ENCODE measurements around the gene USE1. TPM values are rescaled to one million over a fixed set of nuclear protein-coding genes. Genes with fewer than 3 reads are reported as not detected.

USE1 gene
- total and polyA plus RNA-seq, 4 donors: 18.7 to 75.2 (median 35.6) TPM

DNA sequence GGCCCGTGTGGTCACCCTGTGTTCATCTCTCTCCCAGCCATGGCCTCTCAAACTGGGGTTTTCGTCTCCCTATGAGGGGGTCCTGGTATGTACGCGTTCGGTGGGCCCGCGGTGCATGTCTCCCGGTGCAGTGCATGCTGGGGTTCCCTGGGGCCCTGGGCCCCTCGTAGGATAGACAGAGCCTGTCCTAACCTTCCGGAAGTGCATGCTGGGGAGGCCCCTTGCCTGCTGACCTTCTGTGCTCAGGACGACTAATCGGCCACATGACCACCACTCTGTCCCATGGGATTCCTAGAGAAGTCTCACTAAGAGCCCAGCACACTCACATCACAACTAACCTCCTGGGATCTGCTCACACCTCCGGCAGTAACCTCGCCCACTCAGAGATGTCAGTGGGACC, 4.9 kb upstream of the USE1 start:
- Histone ChIP-seq H3K36me3 (ENCODE audit: control insufficient read depth in 1 of 2, insufficient read depth in 2 of 2, low read length in 1 of 2) (peaks cover 0 to 6% of the 10 kb centered on the region in 2 donors), H3K4me1 (ENCODE audit: control insufficient read depth in 1 of 2, insufficient read depth in 2 of 2, low read length in 2 of 2) (no peaks in the 10 kb centered on the region), H3K27me3 (ENCODE audit: control insufficient read depth in 1 of 2, insufficient read depth in 2 of 2, low read length in 1 of 2) (no peaks in the 10 kb centered on the region), H3K27ac (ENCODE audit: low read depth in 1 of 2, low read length in 2 of 2) (no peak overlapping the region), H3K9me3 (ENCODE audit: control insufficient read depth, low read length) (no peaks in the 10 kb centered on the region), H3K4me3 (ENCODE audit: low read length in 2 of 2) (no peak overlapping the region)
- WGBS, 2 donors: 80 to 85% methylated on average over 14 of the region's 14 CpGs
- DNase-seq: no peak
- no peak for ATAC-seq (ENCODE audit: low FRiP score)
- intact Hi-C loops (cut with DNase I): loop anchor here in 1 of 2 donors (5.0 kb wide), 1 partner anchor 72 kb away; the partner anchor contains the start of gene ANKLE1

DNA sequence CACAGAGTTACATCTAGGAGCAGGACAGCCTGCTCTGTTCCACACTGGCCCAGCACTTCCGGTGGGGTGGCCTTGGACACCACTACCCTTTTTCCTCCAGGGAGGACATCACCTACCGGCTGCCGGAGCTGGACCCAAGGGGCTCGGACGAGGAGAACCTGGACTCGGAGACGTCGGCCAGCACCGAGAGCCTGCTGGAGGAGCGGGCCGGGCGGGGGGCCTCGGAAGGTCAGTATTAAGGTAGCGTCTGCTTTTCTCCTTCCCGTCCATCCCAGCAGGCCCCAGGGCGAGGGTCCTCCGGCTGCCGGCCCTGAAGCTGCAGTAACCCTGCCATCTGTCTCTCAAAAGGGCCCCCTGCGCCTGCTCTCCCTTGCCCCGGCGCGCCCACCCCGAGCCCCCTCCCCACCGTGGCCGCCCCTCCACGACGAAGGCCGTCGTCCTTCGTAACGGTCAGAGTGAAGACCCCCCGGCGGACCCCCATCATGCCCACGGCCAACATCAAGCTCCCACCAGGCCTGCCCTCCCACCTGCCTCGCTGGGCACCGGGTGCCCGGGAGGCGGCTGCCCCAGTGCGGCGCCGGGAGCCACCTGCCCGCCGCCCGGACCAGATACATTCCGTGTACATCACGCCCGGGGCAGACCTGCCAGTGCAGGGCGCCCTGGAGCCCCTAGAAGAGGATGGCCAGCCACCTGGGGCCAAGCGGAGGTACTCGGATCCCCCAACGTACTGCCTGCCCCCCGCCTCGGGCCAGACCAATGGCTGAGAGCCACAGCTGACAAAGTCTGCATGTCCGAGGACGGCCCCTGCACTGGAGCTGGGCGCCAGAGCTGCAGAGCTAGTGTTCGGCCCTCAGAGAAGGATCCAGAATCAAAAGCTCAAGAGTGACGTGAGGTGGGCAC, 3.4 kb upstream of the USE1 start:
- H3K36me3 ChIP-seq (ENCODE audit: control insufficient read depth in 1 of 2, insufficient read depth in 2 of 2, low read length in 1 of 2): no peaks in the 10 kb centered on the region
- intact Hi-C loops (cut with DNase I): loop anchor here in 1 of 2 donors (5.0 kb wide), 1 partner anchor 71 kb away; the partner anchor contains the start of gene ANKLE1
- ATAC-seq (ENCODE audit: low FRiP score): no peak
- WGBS, 2 donors: 89% methylated on average over 54 to 58 of the region's 58 CpGs
- no peak overlapping the region for H3K4me3 ChIP-seq (ENCODE audit: low read length in 2 of 2)
- H3K27me3 ChIP-seq (ENCODE audit: control insufficient read depth in 1 of 2, insufficient read depth in 2 of 2, low read length in 1 of 2): no peaks in the 10 kb centered on the region
- H3K27ac ChIP-seq (ENCODE audit: low read depth in 1 of 2, low read length in 2 of 2): no peak overlapping the region
- H3K4me1 ChIP-seq (ENCODE audit: control insufficient read depth in 1 of 2, insufficient read depth in 2 of 2, low read length in 2 of 2): no peaks in the 10 kb centered on the region
- H3K9me3 ChIP-seq (ENCODE audit: control insufficient read depth, low read length): no peaks in the 10 kb centered on the region
- peak in 1 of 2 donors; percentile 55 for DNase-seq

DNA sequence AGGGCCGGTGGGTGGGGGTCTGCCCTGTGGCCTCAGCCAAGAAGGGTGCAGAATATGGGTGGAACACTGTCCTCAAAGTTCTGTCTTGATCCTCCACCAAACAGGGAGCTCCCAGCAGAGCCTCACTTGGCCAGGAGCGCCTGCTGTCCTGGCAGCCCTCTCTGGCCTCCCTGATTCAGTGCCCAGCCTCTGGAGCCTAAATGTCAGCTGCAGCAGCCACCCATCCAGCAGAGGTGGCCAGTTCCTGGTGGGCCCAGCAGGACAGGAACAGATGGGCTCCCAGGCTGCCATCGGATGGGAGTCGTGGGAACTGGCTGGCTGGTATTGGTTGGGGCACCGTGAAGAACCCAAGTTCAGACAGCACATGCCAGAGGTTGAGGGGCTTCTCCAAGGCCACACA, 1.8 kb upstream of the USE1 start:
- H3K27me3 ChIP-seq (ENCODE audit: control insufficient read depth in 1 of 2, insufficient read depth in 2 of 2, low read length in 1 of 2): no peaks in the 10 kb centered on the region
- peaks cover 0 to 2% of the 10 kb centered on the region in 2 donors for H3K36me3 ChIP-seq (ENCODE audit: control insufficient read depth in 1 of 2, insufficient read depth in 2 of 2, low read length in 1 of 2)
- DNase-seq (no peak), ATAC-seq (ENCODE audit: low FRiP score) (no peak)
- no peaks in the 10 kb centered on the region for H3K9me3 ChIP-seq (ENCODE audit: control insufficient read depth, low read length)
- H3K27ac ChIP-seq (ENCODE audit: low read depth in 1 of 2, low read length in 2 of 2): no peak overlapping the region
- intact Hi-C loops (cut with DNase I): loop anchor here in 1 of 2 donors (5.0 kb wide), 1 partner anchor 69 kb away; the partner anchor contains the start of gene ANKLE1
- H3K4me3 ChIP-seq (ENCODE audit: low read length in 2 of 2): no peak overlapping the region
- WGBS, 2 donors: 75 to 77% methylated on average over 5 of the region's 5 CpGs
- H3K4me1 ChIP-seq (ENCODE audit: control insufficient read depth in 1 of 2, insufficient read depth in 2 of 2, low read length in 2 of 2): no peaks in the 10 kb centered on the region

DNA sequence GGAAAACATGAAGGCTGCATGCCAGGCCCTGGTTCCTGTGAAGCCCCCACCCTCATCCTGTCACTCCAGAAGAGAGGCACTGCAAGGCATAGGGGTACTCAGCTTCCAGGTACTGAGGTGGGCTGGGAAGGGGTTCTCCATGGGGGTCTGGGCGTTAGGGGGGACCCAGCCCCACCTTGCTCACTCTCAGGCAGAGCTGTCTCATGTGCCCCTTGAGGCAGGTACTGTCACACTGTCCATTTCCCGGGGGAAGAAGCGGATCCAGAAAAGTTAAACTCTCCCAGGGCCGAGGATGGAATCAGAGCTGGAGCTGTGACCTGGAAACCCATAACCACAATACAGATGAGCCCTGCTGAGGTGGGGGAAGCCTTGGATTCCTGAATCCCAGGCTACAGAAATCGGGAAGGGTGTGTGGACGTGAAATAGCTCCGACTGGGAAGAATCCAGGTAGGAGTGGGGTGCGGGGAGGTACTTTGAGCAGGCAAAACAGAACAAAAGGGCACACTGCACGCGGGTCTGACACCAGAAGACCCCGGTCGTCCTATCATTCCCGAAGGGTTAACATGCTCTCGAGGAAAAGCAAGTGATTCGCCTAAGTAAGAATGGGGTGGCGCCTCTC, 540 bp upstream of the USE1 start:
- peak overlapping the region in 1 of 2 donors; percentile 60 for H3K4me3 ChIP-seq (ENCODE audit: low read length in 2 of 2)
- no peaks in the 10 kb centered on the region for H3K4me1 ChIP-seq (ENCODE audit: control insufficient read depth in 1 of 2, insufficient read depth in 2 of 2, low read length in 2 of 2)
- DNase-seq (peak in 1 of 2 donors; percentile 47), ATAC-seq (ENCODE audit: low FRiP score) (no peak)
- no peaks in the 10 kb centered on the region for H3K9me3 ChIP-seq (ENCODE audit: control insufficient read depth, low read length)
- peaks cover 0 to 2% of the 10 kb centered on the region in 2 donors for H3K36me3 ChIP-seq (ENCODE audit: control insufficient read depth in 1 of 2, insufficient read depth in 2 of 2, low read length in 1 of 2)
- intact Hi-C loops (cut with DNase I): loop anchor here in 1 of 2 donors (5.0 kb wide), 1 partner anchor 68 kb away; the partner anchor contains the start of gene ANKLE1
- H3K27ac ChIP-seq (ENCODE audit: low read depth in 1 of 2, low read length in 2 of 2): peak overlapping the region in 1 of 2 donors; percentile 9
- H3K27me3 ChIP-seq (ENCODE audit: control insufficient read depth in 1 of 2, insufficient read depth in 2 of 2, low read length in 1 of 2): no peaks in the 10 kb centered on the region
- 19 to 24% methylated on average over 16 of the region's 16 CpGs for WGBS, 2 donors

DNA sequence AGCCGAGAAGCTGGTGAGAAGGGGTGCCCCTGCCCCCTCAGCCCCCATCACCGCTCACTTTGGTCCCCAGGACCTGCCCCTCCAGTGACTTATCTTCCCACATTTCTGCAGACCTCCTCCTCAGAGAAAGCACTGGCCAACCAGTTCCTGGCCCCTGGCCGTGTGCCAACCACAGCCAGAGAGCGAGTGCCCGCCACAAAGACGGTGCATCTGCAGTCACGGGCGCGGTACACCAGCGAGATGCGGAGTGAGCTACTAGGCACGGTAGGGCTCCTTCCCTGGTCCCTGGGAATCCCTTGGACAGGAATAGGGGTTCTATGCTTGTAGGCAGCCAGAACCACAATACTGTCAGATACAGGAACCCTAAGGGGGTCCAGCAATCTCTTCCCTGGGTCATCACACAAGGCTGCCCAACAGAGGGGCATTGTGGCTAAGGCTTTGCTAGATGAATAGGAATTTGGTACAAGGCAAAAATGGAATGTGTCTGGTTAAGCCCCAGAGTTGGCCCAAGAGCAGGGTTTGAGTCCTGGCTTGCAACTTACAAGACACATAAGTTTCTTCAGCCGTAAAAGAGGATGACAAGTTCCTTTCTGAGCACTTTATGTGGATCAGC, 1.0 kb downstream of the USE1 start:
- Histone ChIP-seq H3K36me3 (ENCODE audit: control insufficient read depth in 1 of 2, insufficient read depth in 2 of 2, low read length in 1 of 2) (peaks cover 0 to 2% of the 10 kb centered on the region in 2 donors), H3K27me3 (ENCODE audit: control insufficient read depth in 1 of 2, insufficient read depth in 2 of 2, low read length in 1 of 2) (no peaks in the 10 kb centered on the region), H3K4me3 (ENCODE audit: low read length in 2 of 2) (no peak overlapping the region), H3K9me3 (ENCODE audit: control insufficient read depth, low read length) (no peaks in the 10 kb centered on the region), H3K4me1 (ENCODE audit: control insufficient read depth in 1 of 2, insufficient read depth in 2 of 2, low read length in 2 of 2) (no peaks in the 10 kb centered on the region), H3K27ac (ENCODE audit: low read depth in 1 of 2, low read length in 2 of 2) (no peak overlapping the region)
- ATAC-seq (ENCODE audit: low FRiP score) (no peak), DNase-seq (peak in 1 of 2 donors; percentile 47)
- 76 to 81% methylated on average over 13 of the region's 13 CpGs for WGBS, 2 donors
- intact Hi-C loops (cut with DNase I): no loop called here

DNA sequence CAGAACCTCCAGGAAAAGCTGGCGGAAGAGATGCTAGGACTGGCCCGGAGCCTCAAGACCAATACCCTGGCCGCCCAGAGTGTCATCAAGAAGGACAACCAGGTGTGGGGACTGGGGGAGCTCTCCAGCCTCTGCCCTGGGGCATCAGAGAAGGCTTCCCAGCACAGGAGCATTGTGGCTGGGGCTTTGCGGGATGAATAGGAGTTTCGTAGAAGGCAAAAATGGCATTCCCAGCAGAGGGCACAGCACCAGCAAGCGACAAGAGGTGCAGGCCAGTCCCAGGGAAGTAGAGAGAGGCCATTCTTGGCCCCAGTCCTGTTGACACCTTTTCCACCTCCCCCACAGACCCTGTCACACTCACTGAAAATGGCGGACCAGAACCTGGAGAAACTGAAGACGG, 4.1 kb downstream of the USE1 start:
- H3K4me3 ChIP-seq (ENCODE audit: low read length in 2 of 2): no peak overlapping the region
- H3K4me1 ChIP-seq (ENCODE audit: control insufficient read depth in 1 of 2, insufficient read depth in 2 of 2, low read length in 2 of 2): no peaks in the 10 kb centered on the region
- no peak for DNase-seq
- H3K36me3 ChIP-seq (ENCODE audit: control insufficient read depth in 1 of 2, insufficient read depth in 2 of 2, low read length in 1 of 2): peaks cover 0 to 2% of the 10 kb centered on the region in 2 donors
- no peak for ATAC-seq (ENCODE audit: low FRiP score)
- no peaks in the 10 kb centered on the region for H3K9me3 ChIP-seq (ENCODE audit: control insufficient read depth, low read length)
- no peak overlapping the region for H3K27ac ChIP-seq (ENCODE audit: low read depth in 1 of 2, low read length in 2 of 2)
- no peaks in the 10 kb centered on the region for H3K27me3 ChIP-seq (ENCODE audit: control insufficient read depth in 1 of 2, insufficient read depth in 2 of 2, low read length in 1 of 2)
- intact Hi-C loops (cut with DNase I): no loop called here
- 97 to 98% methylated on average over 8 of the region's 8 CpGs for WGBS, 2 donors

DNA sequence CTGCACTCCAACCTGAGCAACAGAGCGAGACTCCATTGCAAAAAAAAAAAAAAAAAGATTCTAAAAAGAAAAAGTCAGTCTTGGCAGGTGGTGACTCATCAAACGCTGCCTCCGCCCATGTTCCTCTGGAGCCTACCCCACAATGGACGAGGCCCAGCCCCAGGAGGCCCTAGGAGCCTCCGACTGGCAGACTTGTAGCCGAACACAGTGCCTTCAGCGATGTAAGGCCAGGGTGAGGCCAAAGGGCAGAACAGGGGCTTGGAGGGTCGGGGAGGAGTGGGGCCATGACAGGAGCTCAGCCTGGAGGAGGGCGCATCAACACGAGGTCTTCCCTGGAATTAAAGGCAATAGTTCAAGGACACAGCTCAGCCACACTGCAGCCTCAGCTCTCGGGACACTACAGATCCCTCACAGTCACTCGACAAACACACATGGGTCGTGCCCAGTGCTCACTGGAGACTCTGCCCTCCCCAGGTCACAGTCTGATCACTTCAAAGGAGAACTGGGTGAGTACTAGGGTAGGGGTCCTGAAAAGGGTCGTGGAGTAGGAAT, 5.1 kb downstream of the USE1 start:
- 43 to 45% methylated on average over 14 of the region's 14 CpGs for WGBS, 2 donors
- no peak overlapping the region for H3K4me3 ChIP-seq (ENCODE audit: low read length in 2 of 2)
- ATAC-seq (ENCODE audit: low FRiP score): peak; percentile 55
- no peaks in the 10 kb centered on the region for H3K9me3 ChIP-seq (ENCODE audit: control insufficient read depth, low read length)
- intact Hi-C loops (cut with DNase I): no loop called here
- DNase-seq: peak; percentile 75 to 87
- H3K27ac ChIP-seq (ENCODE audit: low read depth in 1 of 2, low read length in 2 of 2): no peak overlapping the region
- H3K36me3 ChIP-seq (ENCODE audit: control insufficient read depth in 1 of 2, insufficient read depth in 2 of 2, low read length in 1 of 2): peaks cover 0 to 2% of the 10 kb centered on the region in 2 donors
- no peaks in the 10 kb centered on the region for H3K27me3 ChIP-seq (ENCODE audit: control insufficient read depth in 1 of 2, insufficient read depth in 2 of 2, low read length in 1 of 2)
- H3K4me1 ChIP-seq (ENCODE audit: control insufficient read depth in 1 of 2, insufficient read depth in 2 of 2, low read length in 2 of 2): no peaks in the 10 kb centered on the region

DNA sequence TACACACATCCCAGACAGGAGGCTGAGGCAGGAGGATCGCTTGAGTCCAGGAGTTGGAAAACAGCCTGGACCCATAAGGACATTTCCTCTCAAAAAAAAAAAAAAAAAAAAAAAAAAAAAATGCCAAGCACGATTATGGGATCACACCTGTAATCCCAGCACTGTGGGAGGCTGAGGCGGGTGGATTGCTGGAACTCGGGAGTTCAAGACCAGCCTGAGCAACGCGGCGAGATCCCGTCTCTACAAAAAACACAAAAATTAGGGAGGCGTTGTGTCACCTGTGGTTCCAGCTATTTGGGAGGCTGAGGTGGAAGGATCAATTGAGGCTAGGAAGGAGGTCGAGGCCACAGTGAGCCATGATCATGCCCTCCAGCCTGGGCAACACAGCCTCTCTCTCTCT, 9.9 kb downstream of the USE1 start:
- H3K36me3 ChIP-seq (ENCODE audit: control insufficient read depth in 1 of 2, insufficient read depth in 2 of 2, low read length in 1 of 2): no peaks in the 10 kb centered on the region
- ATAC-seq (ENCODE audit: low FRiP score): no peak
- no peak overlapping the region for H3K27ac ChIP-seq (ENCODE audit: low read depth in 1 of 2, low read length in 2 of 2)
- 84 to 86% methylated on average over 10 of the region's 10 CpGs for WGBS, 2 donors
- intact Hi-C loops (cut with DNase I): loop anchor here in 1 of 2 donors (5.0 kb wide), 1 partner anchor 148 kb away; the partner anchor contains the start of genes HAUS8 and MYO9B
- no peaks in the 10 kb centered on the region for H3K27me3 ChIP-seq (ENCODE audit: control insufficient read depth in 1 of 2, insufficient read depth in 2 of 2, low read length in 1 of 2)
- H3K4me1 ChIP-seq (ENCODE audit: control insufficient read depth in 1 of 2, insufficient read depth in 2 of 2, low read length in 2 of 2): no peaks in the 10 kb centered on the region
- no peak for DNase-seq
- no peaks in the 10 kb centered on the region for H3K9me3 ChIP-seq (ENCODE audit: control insufficient read depth, low read length)
- H3K4me3 ChIP-seq (ENCODE audit: low read length in 2 of 2): no peak overlapping the region

All from aorta (tissue), 5 donors.